ENCODE measurements around the gene SYTL3. TPM values are rescaled to one million over a fixed set of nuclear protein-coding genes. Genes with fewer than 3 reads are reported as not detected.
"Not testable (repeated sequence)": the region's sequence is repeated elsewhere in the genome, so short reads cannot be mapped to it uniquely, and the experiment has no call there.

SYTL3 gene
- total RNA-seq, 1 donor from 2014 or later, result 0.77 TPM

DNA sequence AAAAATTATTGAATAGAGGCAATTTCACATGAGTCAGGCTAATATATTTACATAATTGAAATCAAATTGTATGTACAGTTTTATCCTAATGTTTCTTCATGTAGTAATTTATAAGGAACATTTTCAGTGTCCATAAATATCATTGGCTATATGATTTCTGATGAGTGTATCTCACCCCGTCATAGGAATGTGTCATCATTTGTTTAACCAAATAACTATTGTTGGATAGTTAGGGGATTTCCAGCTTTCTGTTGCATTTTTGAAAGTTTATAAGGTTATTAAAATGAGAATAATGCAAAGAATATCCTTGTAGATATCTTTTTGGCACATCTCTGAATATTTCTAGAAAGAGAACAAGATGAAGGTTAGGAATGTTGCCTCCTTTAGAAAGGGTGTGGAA is 39.0 kb downstream of the SYTL3 start:
- Mint-ChIP-seq H3K4me1 (ENCODE audit: unreplicated experiment) (peaks cover 2% of the 10 kb centered on the region), H3K27ac (ENCODE audit: unreplicated experiment) (no peak overlapping the region), H3K27me3 (ENCODE audit: unreplicated experiment) (peaks cover 1% of the 10 kb centered on the region), H3K4me3 (ENCODE audit: unreplicated experiment) (no peak overlapping the region), H3K36me3 (ENCODE audit: low read depth, unreplicated experiment) (no peaks in the 10 kb centered on the region), H3K9me3 (ENCODE audit: unreplicated experiment) (no peaks in the 10 kb centered on the region)
- TF ChIP-seq, protein P1, sequence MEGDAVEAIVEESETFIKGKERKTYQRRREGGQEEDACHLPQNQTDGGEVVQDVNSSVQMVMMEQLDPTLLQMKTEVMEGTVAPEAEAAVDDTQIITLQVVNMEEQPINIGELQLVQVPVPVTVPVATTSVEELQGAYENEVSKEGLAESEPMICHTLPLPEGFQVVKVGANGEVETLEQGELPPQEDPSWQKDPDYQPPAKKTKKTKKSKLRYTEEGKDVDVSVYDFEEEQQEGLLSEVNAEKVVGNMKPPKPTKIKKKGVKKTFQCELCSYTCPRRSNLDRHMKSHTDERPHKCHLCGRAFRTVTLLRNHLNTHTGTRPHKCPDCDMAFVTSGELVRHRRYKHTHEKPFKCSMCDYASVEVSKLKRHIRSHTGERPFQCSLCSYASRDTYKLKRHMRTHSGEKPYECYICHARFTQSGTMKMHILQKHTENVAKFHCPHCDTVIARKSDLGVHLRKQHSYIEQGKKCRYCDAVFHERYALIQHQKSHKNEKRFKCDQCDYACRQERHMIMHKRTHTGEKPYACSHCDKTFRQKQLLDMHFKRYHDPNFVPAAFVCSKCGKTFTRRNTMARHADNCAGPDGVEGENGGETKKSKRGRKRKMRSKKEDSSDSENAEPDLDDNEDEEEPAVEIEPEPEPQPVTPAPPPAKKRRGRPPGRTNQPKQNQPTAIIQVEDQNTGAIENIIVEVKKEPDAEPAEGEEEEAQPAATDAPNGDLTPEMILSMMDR (IDR thresholded peaks at IDR 0.05; ENCODE audit: unreplicated experiment), result no peak
- DNase-seq (ENCODE audit: low spot score), result no peak

DNA sequence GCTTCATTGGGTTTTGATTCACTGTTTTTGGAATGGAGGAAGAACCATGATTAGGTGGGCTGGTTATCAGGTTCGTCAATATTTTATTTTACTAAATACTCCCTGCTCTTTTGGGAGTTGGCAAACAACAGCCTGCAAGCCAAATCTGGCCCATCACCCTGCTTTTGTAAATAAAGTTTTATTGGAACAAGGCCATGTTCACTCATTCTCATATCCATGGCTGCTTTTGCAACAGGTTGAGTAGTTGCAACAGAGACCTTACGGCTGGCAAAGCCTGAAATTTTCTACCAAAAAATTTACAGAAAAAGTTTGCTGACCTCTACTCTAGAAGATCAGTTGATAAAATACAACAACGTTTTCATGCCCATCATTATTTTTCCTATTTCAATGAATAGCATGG is 45.1 kb downstream of the SYTL3 start:
- Mint-ChIP-seq H3K27me3 (ENCODE audit: unreplicated experiment) (no peaks in the 10 kb centered on the region), H3K36me3 (ENCODE audit: low read depth, unreplicated experiment) (no peaks in the 10 kb centered on the region), H3K27ac (ENCODE audit: unreplicated experiment) (no peak overlapping the region), H3K9me3 (ENCODE audit: unreplicated experiment) (no peaks in the 10 kb centered on the region), H3K4me3 (ENCODE audit: unreplicated experiment) (no peak overlapping the region), H3K4me1 (ENCODE audit: unreplicated experiment) (no peaks in the 10 kb centered on the region)
- TF ChIP-seq, protein P1 (IDR thresholded peaks at IDR 0.05; ENCODE audit: unreplicated experiment), result no peak
- DNase-seq (ENCODE audit: low spot score), result no peak

DNA sequence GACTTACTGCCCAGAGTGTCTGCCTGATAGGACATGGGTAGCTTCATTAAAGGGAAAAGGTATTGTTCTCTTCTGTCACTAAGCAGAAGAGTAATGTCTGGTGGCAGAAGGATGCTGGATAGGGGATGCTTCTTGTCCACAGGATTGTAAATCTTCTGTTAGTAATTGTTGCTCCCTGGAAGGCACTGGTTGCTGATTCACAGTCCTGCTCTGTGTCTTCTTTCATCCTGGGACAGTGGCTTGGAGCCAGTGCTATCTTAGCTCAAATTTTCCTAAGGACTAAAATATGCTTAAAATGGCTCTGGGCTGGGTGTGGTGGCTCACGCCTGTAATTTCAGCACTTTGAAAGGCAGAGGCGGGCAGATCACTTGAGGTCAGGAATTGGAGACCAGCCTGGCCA is 48.0 kb downstream of the SYTL3 start:
- H3K9me3 Mint-ChIP-seq (ENCODE audit: unreplicated experiment), result no peaks in the 10 kb centered on the region
- no peak overlapping the region for H3K4me3 Mint-ChIP-seq (ENCODE audit: unreplicated experiment)
- H3K27me3 Mint-ChIP-seq (ENCODE audit: unreplicated experiment), result no peaks in the 10 kb centered on the region
- no peaks in the 10 kb centered on the region for H3K4me1 Mint-ChIP-seq (ENCODE audit: unreplicated experiment)
- TF ChIP-seq, protein P1 (IDR thresholded peaks at IDR 0.05; ENCODE audit: unreplicated experiment), result no peak
- no peaks in the 10 kb centered on the region for H3K36me3 Mint-ChIP-seq (ENCODE audit: low read depth, unreplicated experiment)
- H3K27ac Mint-ChIP-seq (ENCODE audit: unreplicated experiment), result no peak overlapping the region
- no peak for DNase-seq (ENCODE audit: low spot score)

DNA sequence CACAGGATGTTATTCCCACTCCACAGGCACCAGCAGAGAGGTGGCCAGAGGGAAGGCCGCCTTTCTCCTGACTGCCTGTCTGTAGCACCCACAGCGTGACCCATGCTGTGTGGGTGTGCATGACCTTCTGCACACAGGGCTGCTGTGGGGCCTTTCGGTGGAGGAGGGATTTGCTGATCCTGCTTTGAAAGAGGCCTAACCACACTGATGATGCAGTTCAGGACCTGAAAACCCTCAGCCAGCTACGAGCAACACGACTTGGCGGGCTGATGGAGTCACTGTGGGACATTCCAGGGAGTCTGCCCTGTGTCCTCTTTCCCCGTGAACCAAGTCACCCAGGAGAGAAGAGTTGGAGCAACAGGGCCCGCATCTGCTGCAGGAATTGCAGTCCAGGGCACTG is 49.1 kb downstream of the SYTL3 start:
- DNase-seq (ENCODE audit: low spot score), result no peak
- H3K27ac Mint-ChIP-seq (ENCODE audit: unreplicated experiment), result no peak overlapping the region
- no peaks in the 10 kb centered on the region for H3K4me1 Mint-ChIP-seq (ENCODE audit: unreplicated experiment)
- H3K9me3 Mint-ChIP-seq (ENCODE audit: unreplicated experiment), result no peaks in the 10 kb centered on the region
- TF ChIP-seq, protein P1 (IDR thresholded peaks at IDR 0.05; ENCODE audit: unreplicated experiment), result no peak
- no peaks in the 10 kb centered on the region for H3K27me3 Mint-ChIP-seq (ENCODE audit: unreplicated experiment)
- H3K36me3 Mint-ChIP-seq (ENCODE audit: low read depth, unreplicated experiment), result no peaks in the 10 kb centered on the region
- no peak overlapping the region for H3K4me3 Mint-ChIP-seq (ENCODE audit: unreplicated experiment)

DNA sequence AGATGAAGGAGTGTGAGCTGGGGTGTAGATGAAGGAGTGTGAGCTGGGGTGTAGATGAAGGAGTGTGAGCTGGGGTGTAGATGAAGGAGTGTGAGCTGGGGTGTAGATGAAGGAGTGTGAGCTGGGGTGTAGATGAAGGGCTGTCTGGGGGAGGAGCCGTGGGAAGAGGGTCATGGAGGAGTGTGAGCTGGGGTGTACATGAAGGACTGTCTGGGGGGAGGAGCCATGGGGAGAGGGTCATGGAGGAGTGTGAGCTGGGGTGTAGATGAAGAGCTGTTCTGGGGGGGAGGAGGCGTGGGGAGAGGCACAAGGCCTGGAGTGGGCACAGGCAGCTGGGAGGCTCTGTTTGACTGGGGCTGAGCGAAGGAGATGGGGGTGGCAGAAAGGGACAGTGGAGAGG is 51.4 kb downstream of the SYTL3 start:
- not testable (repeated sequence) for H3K4me3 Mint-ChIP-seq (ENCODE audit: unreplicated experiment); H3K4me1 Mint-ChIP-seq (ENCODE audit: unreplicated experiment); H3K36me3 Mint-ChIP-seq (ENCODE audit: low read depth, unreplicated experiment); H3K27me3 Mint-ChIP-seq (ENCODE audit: unreplicated experiment); H3K9me3 Mint-ChIP-seq (ENCODE audit: unreplicated experiment); H3K27ac Mint-ChIP-seq (ENCODE audit: unreplicated experiment); DNase-seq (ENCODE audit: low spot score)

Data from endothelial cell (in vitro differentiated cells).